ENCODE measurements around the gene ANO7. TPM values are rescaled to one million over a fixed set of nuclear protein-coding genes. Genes with fewer than 3 reads are reported as not detected.

The ANO7 gene
- total RNA-seq, 2 experiments from 2014 or later = 0.16 to 0.46 TPM

GRCh38 chr2:241151934-241152660 lies 36.4 kb upstream of the ANO7 start:
- H3K4me1 ChIP-seq (ENCODE audit: insufficient read depth, low read length, poor library complexity, severe bottlenecking) = peaks cover 27% of the 10 kb centered on the region
- no peak overlapping the region for H3K27ac ChIP-seq (ENCODE audit: low read depth, low read length, poor library complexity, severe bottlenecking)
- DNase-seq (ENCODE audit: low spot score) = no peak
- no TSS peak for BruUV-seq (replicated peaks)
- H3K4me3 ChIP-seq (ENCODE audit: low read depth, low read length, poor library complexity, severe bottlenecking) = no peak overlapping the region
- H2AFZ ChIP-seq (ENCODE audit: low read length) = no peak overlapping the region
- H4K20me1 ChIP-seq (ENCODE audit: insufficient read depth, low read length) = peaks cover 13% of the 10 kb centered on the region
- peaks cover 29% of the 10 kb centered on the region; the same call in 1 of the 2 replicates for H3K79me2 ChIP-seq (ENCODE audit: insufficient read depth, low read depth, low read length)
- no peaks in the 10 kb centered on the region for H3K9me2 ChIP-seq (ENCODE audit: insufficient read depth, low read length)
- ChIA-PET CTCF (ENCODE audit: unreplicated experiment) (no interaction called here), POLR2A (interaction anchor here (0.5 to 0.9 kb wide), 2 partner anchors 11 to 140 kb away, joined by 3 read pairs; no protein-coding TSS in a partner anchor)
- peak overlapping the region; percentile 95; the same call in 1 of the 2 replicates for H3K4me2 ChIP-seq (ENCODE audit: low read length)
- intact Hi-C loops (cut with micrococcal nuclease; ENCODE audit: unreplicated experiment) = no loop called here
- H3K36me3 ChIP-seq (ENCODE audit: insufficient read depth, low read length) = peaks cover 19% of the 10 kb centered on the region
- no peaks in the 10 kb centered on the region for H3K9me3 ChIP-seq (ENCODE audit: low read length)
- TF ChIP-seq EZH2phosphoT487 (IDR thresholded peaks at IDR 0.05; ENCODE audit: borderline replicate concordance, low read depth, low read length) = no peak
- TF ChIP-seq, protein P1, sequence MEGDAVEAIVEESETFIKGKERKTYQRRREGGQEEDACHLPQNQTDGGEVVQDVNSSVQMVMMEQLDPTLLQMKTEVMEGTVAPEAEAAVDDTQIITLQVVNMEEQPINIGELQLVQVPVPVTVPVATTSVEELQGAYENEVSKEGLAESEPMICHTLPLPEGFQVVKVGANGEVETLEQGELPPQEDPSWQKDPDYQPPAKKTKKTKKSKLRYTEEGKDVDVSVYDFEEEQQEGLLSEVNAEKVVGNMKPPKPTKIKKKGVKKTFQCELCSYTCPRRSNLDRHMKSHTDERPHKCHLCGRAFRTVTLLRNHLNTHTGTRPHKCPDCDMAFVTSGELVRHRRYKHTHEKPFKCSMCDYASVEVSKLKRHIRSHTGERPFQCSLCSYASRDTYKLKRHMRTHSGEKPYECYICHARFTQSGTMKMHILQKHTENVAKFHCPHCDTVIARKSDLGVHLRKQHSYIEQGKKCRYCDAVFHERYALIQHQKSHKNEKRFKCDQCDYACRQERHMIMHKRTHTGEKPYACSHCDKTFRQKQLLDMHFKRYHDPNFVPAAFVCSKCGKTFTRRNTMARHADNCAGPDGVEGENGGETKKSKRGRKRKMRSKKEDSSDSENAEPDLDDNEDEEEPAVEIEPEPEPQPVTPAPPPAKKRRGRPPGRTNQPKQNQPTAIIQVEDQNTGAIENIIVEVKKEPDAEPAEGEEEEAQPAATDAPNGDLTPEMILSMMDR (conservative IDR thresholded peaks at IDR 0.05; ENCODE audit: low read length) = no peak

GRCh38 chr2:241153616-241154015 lies 34.9 kb upstream of the ANO7 start:
- Histone ChIP-seq H3K4me1 (ENCODE audit: insufficient read depth, low read length, poor library complexity, severe bottlenecking) (peaks cover 14% of the 10 kb centered on the region), H2AFZ (ENCODE audit: low read length) (no peak overlapping the region), H4K20me1 (ENCODE audit: insufficient read depth, low read length) (peaks cover 11% of the 10 kb centered on the region), H3K36me3 (ENCODE audit: insufficient read depth, low read length) (peaks cover 33% of the 10 kb centered on the region), H3K4me2 (ENCODE audit: low read length) (no peak overlapping the region), H3K27ac (ENCODE audit: low read depth, low read length, poor library complexity, severe bottlenecking) (no peak overlapping the region), H3K79me2 (ENCODE audit: insufficient read depth, low read depth, low read length) (peaks cover 18% of the 10 kb centered on the region; the same call in 1 of the 2 replicates), H3K9me2 (ENCODE audit: insufficient read depth, low read length) (no peaks in the 10 kb centered on the region), H3K4me3 (ENCODE audit: low read depth, low read length, poor library complexity, severe bottlenecking) (no peak overlapping the region), H3K9me3 (ENCODE audit: low read length) (no peaks in the 10 kb centered on the region)
- POLR2A ChIA-PET = no interaction called here
- CTCF ChIA-PET (ENCODE audit: unreplicated experiment) = no interaction called here
- intact Hi-C loops (cut with micrococcal nuclease; ENCODE audit: unreplicated experiment) = no loop called here
- DNase-seq (ENCODE audit: low spot score) = no peak
- no TSS peak for BruUV-seq (replicated peaks)
- TF ChIP-seq, protein P1 (conservative IDR thresholded peaks at IDR 0.05; ENCODE audit: low read length) = no peak
- no peak for TF ChIP-seq EZH2phosphoT487 (IDR thresholded peaks at IDR 0.05; ENCODE audit: borderline replicate concordance, low read depth, low read length)

GRCh38 chr2:241154915-241155314 lies 33.6 kb upstream of the ANO7 start:
- no peak overlapping the region for H3K4me2 ChIP-seq (ENCODE audit: low read length)
- peaks cover 43% of the 10 kb centered on the region for H3K36me3 ChIP-seq (ENCODE audit: insufficient read depth, low read length)
- ChIA-PET POLR2A (interaction anchor here (0.5 kb wide), 1 partner anchor 358 kb away, joined by 3 read pairs; no protein-coding TSS in a partner anchor), CTCF (ENCODE audit: unreplicated experiment) (no interaction called here)
- H4K20me1 ChIP-seq (ENCODE audit: insufficient read depth, low read length) = peaks cover 11% of the 10 kb centered on the region
- H3K9me3 ChIP-seq (ENCODE audit: low read length) = no peaks in the 10 kb centered on the region
- BruUV-seq (replicated peaks) = no TSS peak
- DNase-seq (ENCODE audit: low spot score) = no peak
- no peak overlapping the region for H3K4me3 ChIP-seq (ENCODE audit: low read depth, low read length, poor library complexity, severe bottlenecking)
- H3K79me2 ChIP-seq (ENCODE audit: insufficient read depth, low read depth, low read length) = peaks cover 18% of the 10 kb centered on the region; the same call in 1 of the 2 replicates
- peaks cover 13% of the 10 kb centered on the region for H3K4me1 ChIP-seq (ENCODE audit: insufficient read depth, low read length, poor library complexity, severe bottlenecking)
- intact Hi-C loops (cut with micrococcal nuclease; ENCODE audit: unreplicated experiment) = no loop called here
- H3K27ac ChIP-seq (ENCODE audit: low read depth, low read length, poor library complexity, severe bottlenecking) = no peak overlapping the region
- no peaks in the 10 kb centered on the region for H3K9me2 ChIP-seq (ENCODE audit: insufficient read depth, low read length)
- no peak for TF ChIP-seq EZH2phosphoT487 (IDR thresholded peaks at IDR 0.05; ENCODE audit: borderline replicate concordance, low read depth, low read length)
- TF ChIP-seq, protein P1 (conservative IDR thresholded peaks at IDR 0.05; ENCODE audit: low read length) = no peak
- no peak overlapping the region for H2AFZ ChIP-seq (ENCODE audit: low read length)
